ENCODE data around the gene GNAS-AS1. TPM values are rescaled to one million over a fixed set of nuclear protein-coding genes. Genes with fewer than 3 reads are reported as not detected.

GNAS-AS1 gene
- total RNA-seq, 4 donors from 2014 or later: 0.28 TPM; not detected in 3

DNA sequence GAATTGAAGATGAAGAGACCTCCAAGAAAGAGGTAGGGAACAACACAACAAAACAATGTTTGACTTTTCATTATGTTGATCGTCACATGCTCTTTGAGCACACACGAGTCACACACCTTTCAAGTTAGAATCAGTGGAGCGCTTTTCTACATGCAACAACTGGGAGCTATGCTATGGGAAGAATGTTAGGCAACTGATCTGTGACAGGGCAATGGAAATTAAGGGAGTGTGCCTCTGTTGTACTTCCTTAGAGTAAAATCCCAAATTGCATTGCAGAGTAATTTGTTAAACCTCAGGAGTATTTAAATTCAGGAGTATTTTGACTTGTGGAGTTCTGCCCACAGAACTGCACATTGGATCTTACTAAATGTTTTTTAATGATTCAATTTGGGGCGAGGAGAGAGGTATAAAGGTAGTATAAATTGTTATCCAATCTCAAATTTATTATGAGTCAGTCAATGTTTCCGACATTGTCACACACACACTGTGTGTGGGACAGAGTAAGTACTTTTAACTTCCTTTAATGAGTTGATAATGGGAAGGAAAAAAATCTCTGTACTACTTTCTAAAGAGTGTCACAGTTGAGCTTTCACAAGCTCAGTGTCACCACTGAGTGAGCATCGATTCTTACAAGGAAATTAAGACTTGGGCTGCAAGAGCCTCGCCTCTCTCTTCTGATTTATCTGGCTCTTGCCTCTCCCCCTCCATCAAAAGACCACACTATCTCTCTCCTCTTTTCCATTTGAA lies 12.5 kb upstream of the GNAS-AS1 start:
- TF ChIP-seq, protein P1, sequence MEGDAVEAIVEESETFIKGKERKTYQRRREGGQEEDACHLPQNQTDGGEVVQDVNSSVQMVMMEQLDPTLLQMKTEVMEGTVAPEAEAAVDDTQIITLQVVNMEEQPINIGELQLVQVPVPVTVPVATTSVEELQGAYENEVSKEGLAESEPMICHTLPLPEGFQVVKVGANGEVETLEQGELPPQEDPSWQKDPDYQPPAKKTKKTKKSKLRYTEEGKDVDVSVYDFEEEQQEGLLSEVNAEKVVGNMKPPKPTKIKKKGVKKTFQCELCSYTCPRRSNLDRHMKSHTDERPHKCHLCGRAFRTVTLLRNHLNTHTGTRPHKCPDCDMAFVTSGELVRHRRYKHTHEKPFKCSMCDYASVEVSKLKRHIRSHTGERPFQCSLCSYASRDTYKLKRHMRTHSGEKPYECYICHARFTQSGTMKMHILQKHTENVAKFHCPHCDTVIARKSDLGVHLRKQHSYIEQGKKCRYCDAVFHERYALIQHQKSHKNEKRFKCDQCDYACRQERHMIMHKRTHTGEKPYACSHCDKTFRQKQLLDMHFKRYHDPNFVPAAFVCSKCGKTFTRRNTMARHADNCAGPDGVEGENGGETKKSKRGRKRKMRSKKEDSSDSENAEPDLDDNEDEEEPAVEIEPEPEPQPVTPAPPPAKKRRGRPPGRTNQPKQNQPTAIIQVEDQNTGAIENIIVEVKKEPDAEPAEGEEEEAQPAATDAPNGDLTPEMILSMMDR (IDR thresholded peaks at IDR 0.05): no peak
- no peak for DNase-seq (ENCODE audit: low spot score)
- ATAC-seq (ENCODE audit: low FRiP score): no peak

DNA sequence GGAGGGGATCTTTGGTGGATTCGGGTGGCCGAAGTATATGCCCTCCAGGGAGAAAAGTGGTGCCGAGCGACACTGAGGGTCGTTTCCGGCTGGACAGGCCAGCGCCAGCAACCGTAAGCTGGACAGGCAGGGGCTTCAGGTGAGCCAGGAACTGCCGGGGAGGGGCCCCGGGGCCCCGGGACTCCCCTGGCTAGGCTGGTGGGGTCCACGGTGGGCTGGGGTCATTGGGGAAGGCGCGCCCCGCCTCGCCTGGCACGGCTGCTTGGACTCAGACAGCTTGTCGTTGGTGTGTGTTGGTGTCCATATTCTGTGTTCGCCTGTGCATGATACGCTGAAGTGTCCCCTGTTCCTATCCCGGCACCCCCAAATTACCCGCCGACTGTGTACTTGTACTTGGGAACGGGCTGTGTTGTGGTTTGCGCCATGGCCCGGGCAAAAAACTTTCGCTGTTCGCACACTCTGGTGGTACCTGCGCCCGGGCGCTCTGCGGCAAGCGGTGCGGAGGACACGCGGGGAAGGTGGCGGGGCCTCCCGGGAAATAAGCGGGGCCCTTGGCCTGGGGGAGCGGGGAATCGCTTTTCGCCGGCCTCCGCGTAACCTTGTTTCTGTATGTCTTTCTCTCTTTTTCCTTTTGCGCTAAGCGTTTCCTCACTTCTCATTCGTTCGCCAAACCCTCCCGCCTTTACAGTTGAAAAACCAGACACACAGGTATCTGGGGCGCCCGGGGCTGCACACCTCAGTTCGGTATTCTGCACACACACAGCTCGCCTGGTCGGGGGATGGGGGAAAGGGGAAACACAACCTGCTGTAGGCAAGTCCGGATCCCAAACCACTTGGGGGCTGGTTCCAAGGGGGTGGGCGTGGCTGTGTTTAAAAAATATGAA lies 5.0 kb upstream of the GNAS-AS1 start:
- ATAC-seq (ENCODE audit: low FRiP score) (no peak), DNase-seq (ENCODE audit: low spot score) (no peak)
- TF ChIP-seq, protein P1 (IDR thresholded peaks at IDR 0.05): no peak

DNA sequence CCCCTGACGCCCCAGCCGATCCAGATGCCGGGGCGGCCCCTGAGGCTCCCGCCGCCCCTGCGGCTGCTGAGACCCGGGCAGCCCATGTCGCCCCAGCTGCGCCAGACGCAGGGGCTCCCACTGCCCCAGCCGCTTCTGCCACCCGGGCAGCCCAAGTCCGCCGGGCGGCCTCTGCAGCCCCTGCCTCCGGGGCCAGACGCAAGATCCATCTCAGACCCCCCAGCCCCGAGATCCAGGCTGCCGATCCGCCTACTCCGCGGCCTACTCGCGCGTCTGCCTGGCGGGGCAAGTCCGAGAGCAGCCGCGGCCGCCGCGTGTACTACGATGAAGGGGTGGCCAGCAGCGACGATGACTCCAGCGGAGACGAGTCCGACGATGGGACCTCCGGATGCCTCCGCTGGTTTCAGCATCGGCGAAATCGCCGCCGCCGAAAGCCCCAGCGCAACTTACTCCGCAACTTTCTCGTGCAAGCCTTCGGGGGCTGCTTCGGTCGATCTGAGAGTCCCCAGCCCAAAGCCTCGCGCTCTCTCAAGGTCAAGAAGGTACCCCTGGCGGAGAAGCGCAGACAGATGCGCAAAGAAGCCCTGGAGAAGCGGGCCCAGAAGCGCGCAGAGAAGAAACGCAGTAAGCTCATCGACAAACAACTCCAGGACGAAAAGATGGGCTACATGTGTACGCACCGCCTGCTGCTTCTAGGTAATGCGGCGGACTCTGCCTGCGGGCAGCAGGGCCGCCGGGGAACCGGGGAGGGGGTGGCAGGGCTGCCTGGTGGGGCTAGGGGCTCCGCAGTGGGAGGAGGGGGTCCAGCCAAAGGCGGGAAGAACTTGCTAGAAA lies 4.2 kb upstream of the GNAS-AS1 start:
- TF ChIP-seq, protein P1 (IDR thresholded peaks at IDR 0.05): no peak
- DNase-seq (ENCODE audit: low spot score): no peak
- ATAC-seq (ENCODE audit: low FRiP score): no peak

DNA sequence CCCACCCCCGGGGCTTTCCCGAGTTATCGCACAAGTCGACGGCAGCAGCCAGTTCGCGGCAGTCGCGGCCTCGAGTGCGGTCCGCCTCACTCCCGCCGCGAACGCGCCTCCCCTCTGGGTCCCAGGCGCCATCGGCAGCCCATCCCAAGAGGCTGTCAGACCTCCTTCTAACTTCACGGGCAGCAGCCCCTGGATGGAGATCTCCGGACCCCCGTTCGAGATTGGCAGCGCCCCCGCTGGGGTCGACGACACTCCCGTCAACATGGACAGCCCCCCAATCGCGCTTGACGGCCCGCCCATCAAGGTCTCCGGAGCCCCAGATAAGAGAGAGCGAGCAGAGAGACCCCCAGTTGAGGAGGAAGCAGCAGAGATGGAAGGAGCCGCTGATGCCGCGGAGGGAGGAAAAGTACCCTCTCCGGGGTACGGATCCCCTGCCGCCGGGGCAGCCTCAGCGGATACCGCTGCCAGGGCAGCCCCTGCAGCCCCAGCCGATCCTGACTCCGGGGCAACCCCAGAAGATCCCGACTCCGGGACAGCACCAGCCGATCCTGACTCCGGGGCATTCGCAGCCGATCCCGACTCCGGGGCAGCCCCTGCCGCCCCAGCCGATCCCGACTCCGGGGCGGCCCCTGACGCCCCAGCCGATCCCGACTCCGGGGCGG lies 3.4 kb upstream of the GNAS-AS1 start:
- TF ChIP-seq, protein P1 (IDR thresholded peaks at IDR 0.05): no peak
- ATAC-seq (ENCODE audit: low FRiP score) (no peak), DNase-seq (ENCODE audit: low spot score) (no peak)

DNA sequence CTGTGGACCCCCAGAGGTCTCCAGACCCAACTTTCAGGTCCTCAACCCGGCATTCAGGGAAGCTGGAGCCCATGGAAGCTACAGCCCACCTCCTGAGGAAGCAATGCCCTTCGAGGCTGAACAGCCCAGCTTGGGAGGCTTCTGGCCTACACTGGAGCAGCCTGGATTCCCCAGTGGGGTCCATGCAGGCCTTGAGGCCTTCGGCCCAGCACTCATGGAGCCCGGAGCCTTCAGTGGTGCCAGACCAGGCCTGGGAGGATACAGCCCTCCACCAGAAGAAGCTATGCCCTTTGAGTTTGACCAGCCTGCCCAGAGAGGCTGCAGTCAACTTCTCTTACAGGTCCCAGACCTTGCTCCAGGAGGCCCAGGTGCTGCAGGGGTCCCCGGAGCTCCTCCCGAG lies 2.8 kb upstream of the GNAS-AS1 start:
- ATAC-seq (ENCODE audit: low FRiP score): no peak
- no peak for DNase-seq (ENCODE audit: low spot score)
- TF ChIP-seq, protein P1 (IDR thresholded peaks at IDR 0.05): no peak

DNA sequence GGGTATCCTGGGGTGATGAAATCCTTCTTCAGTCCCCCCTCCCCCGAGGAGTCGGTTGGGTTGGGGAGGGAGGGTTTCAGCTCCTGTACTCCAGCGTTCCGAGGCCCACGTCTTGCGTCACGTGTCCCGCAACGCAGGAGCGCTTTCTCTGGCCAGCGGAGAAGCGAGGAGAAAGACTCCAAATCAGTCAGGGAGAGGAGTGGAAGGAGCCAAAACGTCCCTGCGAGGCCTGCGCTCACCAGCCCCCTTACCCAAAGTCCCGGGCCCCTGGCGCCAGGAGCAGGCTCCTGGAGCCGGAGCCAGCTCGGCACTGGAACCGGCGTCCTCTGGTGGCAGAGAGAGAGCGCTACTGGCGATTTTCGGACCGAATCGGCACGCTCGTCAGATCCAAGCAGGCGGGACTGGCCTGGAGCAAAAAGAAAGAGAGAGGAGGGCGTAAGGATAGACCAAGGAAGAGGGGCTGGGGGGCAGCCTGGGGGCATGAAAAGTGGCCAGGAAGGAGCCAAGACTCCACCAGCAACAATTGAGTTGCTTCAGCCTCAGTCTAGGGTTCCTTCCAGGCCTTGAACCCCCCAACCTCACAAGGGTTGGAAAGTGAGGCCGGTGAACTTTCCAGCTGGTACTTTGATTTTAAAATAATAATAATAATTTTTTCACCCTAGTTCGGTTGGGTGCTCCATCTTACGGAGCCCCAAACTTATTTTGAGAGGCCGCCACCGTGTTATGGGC lies 2.0 kb upstream of the GNAS-AS1 start, which contains the start of gene GNAS:
Gene GNAS (plus strand): TSS at position 174 of the 729 bp plus-strand sequence.
- TF ChIP-seq, protein P1 (IDR thresholded peaks at IDR 0.05): no peak
- no peak for ATAC-seq (ENCODE audit: low FRiP score)
- DNase-seq (ENCODE audit: low spot score): no peak
